Pancreas (tissue), 10 donors: ENCODE measurements around the gene PRR16. TPM values are rescaled to one million over a fixed set of nuclear protein-coding genes. Genes with fewer than 3 reads are reported as not detected.

Experiments
- ATAC-seq, 4 donors: fragments of 200-7000 bp; cut with Tn5 transposase; one replicate each; pipeline versions ENCODE4 v1.8.0 to v1.9.1; 2020; ENCODE audit warnings: mild to moderate bottlenecking in 4 of 4, moderate library complexity in 4 of 4
- DNase-seq, 6 donors: peaks; one replicate each; pipeline ENCODE4 v3.0.0-alpha.2; 2020
- FAIRE-seq: peaks from 2 replicates; lab custom pipeline; 2012; peaks lifted over from hg19 to GRCh38; lab: Jason Lieb, UNC
- H3K27ac ChIP-seq, 4 donors: fragments of 200-600 bp; sonication (generic); 1 replicate in 3 of 4; 2 replicates in 1 of 4; pipeline versions ENCODE4 v1.5.0 to v1.8.0; 2020
- H3K27me3 ChIP-seq, 4 donors: fragments of 200-600 bp; one replicate each; pipeline ENCODE4 v1.8.0; 2021
- H3K36me3 ChIP-seq, 3 donors: fragments of 200-600 bp; sonication (generic) in 1 of 3; one replicate each; pipeline versions ENCODE4 v1.5.0 to v1.8.0; 2020 to 2021
- H3K4me1 ChIP-seq, 3 donors: fragments of 200-600 bp; one replicate each; pipeline ENCODE4 v1.8.0; 2021
- H3K4me3 ChIP-seq, 4 donors: fragments of 200-600 bp; sonication (generic) in 2 of 4; one replicate each; pipeline versions ENCODE4 v1.5.0 to v1.8.0; 2020 to 2021
- H3K9me3 ChIP-seq, 4 donors: fragments of 200-600 bp; one replicate each; pipeline ENCODE4 v1.8.0; 2021
- WGBS, 2 donors: extraction: QIAGEN DNeasy Blood & Tissue Kit; methylation state at CpG; one replicate each; pipeline ENCODE4 v1.1.7; 2013; 5-methylcytosine and 5-hydroxymethylcytosine counted together
- intact Hi-C, 3 donors: fragments of 100-400 bp; cut with DNase I; formaldehyde crosslinking; loops; one replicate each; pipeline versions ENCODE4 v1.11.1 to v1.14.2; 2022
- polyA plus RNA-seq, 2 donors: library from polyadenylated mRNA; stranded (reverse); fragments of 200-250 nt; gene quantifications; one replicate each; pipeline ENCODE4 v1.2.3, GENCODE V29; 2013
- total RNA-seq, 6 donors: library from RNA; stranded (reverse); fragmentation: NEBNext Ultra II Directional in 4 of 6; extraction: Animal tissue kit (Norgen Biotek cat#: 25700) in 4 of 6; gene quantifications; one replicate each; pipeline versions ENCODE4 v1.2.1 to v1.2.4, GENCODE V29; 2021 to 2023
- TF ChIP-seq, protein P1 (sequence below), 4 donors: fragments of 200-600 bp; sonication (generic) in 3 of 4; IDR thresholded peaks; one replicate each; pipeline versions ENCODE4 v1.5.0 to v1.8.0; 2021; ENCODE audit warnings: antibody characterized with exemption in 4 of 4
- donor health status: healthy with polysubstance abuse.
- donor health status: DM: no; HTN: no; CAD: no; lungs with moderate emphysema.
- donor health status: DM: no; HTN: no; CAD: no.
- donor health status: control.
- donor health status: control.
- donor health status: Bipolar disorder and iron deficiency.
- donor health status: DM: yes; HTN: yes; CAD: no.
- donor health status: DM: no; HTN: no; CAD: no.
- donor health status: DM: no; HTN: no; CAD: no.
- donor health status: DM: yes; HTN: yes; CAD: no.

The PRR16 gene
- total and polyA plus RNA-seq, 8 donors: 0.19 to 2.5 (median 0.56) TPM

DNA sequence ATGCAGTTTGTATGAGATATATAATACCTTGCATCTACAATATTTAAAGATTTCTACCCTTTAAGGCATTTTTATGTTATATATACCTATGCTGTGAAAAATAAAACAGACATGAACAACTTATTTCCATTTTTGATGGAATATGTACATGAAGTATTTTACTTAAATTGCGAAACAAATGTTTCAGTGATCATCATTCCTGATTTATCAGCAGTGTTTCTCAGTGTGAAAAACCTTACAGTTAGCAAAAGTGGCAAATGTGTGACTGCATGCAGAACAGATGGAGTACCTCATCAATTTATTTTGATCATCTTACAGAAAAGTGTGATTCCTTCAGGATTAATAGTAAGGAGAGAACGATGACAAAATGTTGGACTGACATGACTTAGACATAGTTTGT lies 43.1 kb downstream of the PRR16 start:
- no peaks in the 10 kb centered on the region for H3K9me3 ChIP-seq
- TF ChIP-seq, protein P1, sequence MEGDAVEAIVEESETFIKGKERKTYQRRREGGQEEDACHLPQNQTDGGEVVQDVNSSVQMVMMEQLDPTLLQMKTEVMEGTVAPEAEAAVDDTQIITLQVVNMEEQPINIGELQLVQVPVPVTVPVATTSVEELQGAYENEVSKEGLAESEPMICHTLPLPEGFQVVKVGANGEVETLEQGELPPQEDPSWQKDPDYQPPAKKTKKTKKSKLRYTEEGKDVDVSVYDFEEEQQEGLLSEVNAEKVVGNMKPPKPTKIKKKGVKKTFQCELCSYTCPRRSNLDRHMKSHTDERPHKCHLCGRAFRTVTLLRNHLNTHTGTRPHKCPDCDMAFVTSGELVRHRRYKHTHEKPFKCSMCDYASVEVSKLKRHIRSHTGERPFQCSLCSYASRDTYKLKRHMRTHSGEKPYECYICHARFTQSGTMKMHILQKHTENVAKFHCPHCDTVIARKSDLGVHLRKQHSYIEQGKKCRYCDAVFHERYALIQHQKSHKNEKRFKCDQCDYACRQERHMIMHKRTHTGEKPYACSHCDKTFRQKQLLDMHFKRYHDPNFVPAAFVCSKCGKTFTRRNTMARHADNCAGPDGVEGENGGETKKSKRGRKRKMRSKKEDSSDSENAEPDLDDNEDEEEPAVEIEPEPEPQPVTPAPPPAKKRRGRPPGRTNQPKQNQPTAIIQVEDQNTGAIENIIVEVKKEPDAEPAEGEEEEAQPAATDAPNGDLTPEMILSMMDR (IDR thresholded peaks at IDR 0.05): no peak
- DNase-seq: no peak

DNA sequence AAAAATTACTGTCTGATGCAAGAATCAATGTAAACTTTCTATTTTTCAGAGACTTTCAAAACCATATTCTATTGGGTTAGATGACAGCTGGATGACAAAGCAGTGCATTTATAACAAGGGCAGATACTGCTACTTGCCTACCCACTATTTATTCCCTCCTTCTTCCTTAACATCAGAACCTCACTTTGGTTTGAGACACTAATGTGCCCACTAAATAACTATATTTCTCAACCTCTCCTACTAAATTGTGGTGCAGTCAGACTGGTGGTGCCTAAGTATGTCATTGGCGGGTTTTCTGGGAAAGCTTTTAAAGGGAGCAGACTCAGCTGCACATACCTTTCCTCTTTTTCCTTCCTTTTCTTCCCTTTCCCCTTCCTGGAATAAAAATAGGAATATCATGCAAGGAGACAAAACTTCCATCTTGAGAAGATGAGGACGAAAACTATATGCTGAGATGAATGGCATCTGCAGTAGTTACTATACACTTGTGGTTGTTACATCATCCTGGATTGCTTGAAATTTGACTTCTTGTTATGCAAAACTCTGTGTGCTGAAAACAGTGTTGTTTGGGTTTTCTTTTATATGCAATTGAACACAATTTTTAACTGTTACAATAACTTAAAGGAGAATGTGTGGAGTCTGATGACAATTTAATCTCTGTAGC lies 43.8 kb downstream of the PRR16 start:
- FAIRE-seq: no peak

More for the DNA sequence above, 43.1 kb downstream of the PRR16 start:
- Histone ChIP-seq H3K4me3 (no peak overlapping the region), H3K36me3 (no peaks in the 10 kb centered on the region), H3K27me3 (no peaks in the 10 kb centered on the region), H3K4me1 (no peaks in the 10 kb centered on the region), H3K27ac (no peak overlapping the region)
- ATAC-seq: no peak
- no peak for FAIRE-seq
- 66 to 71% methylated on average over 2 of the region's 2 CpGs for WGBS, 2 donors
- intact Hi-C loops: no loop called here

DNA sequence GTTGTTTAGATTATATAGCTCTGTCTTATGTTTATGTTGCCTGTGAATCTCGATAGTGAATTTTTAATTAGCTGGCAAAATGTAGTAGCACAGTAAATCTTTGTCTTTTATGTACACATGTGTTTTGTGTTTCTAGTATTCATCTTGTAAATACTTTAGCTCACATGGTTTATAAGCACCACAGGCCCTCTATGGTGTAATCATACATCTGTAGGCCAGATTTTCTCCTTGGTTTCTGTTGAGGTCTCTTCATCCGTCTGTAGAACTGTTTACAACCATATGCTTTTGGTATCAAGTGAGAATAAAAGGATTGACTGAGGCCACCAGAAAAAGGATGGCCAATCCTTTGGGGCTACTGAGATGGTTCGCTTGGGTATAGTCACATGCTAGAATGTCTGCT lies 45.0 kb downstream of the PRR16 start:
- TF ChIP-seq, protein P1 (IDR thresholded peaks at IDR 0.05): no peak
- no peak for ATAC-seq

More for the DNA sequence above, 43.8 kb downstream of the PRR16 start:
- DNase-seq (no peak), ATAC-seq (no peak)
- WGBS, 2 donors: 51 to 66% methylated on average over 2 of the region's 2 CpGs
- TF ChIP-seq, protein P1 (IDR thresholded peaks at IDR 0.05): no peak
- intact Hi-C loops: no loop called here
- Histone ChIP-seq H3K4me3 (no peak overlapping the region), H3K4me1 (no peaks in the 10 kb centered on the region), H3K9me3 (no peaks in the 10 kb centered on the region), H3K27ac (no peak overlapping the region), H3K36me3 (no peaks in the 10 kb centered on the region), H3K27me3 (no peaks in the 10 kb centered on the region)

DNA sequence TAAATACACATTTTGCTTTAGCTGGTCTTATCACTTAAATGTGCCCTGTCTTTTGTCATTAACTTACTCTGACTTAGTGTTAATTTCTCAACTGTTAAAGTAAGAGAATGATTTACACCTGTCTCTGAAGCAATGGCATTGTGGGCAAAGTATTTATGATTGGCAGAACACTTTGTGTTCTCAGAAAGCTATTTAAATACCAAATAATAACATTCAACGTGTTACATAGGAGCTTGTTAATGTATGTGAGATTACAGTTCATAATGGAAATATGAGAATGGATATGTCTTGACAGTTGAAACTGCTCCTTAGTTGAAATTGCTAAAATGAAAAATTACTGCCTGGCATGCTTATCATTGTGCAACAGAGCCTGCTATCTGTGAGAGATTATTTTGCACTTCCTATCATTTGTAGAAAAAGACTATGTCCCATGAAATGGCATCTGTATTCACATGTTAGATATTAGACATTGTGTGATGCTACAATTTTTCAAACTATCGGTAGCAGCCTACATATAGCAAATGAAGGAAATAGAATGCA lies 46.1 kb downstream of the PRR16 start:
- TF ChIP-seq, protein P1 (IDR thresholded peaks at IDR 0.05): no peak
- no peaks in the 10 kb centered on the region for H3K9me3 ChIP-seq
- no peak overlapping the region for H3K4me3 ChIP-seq
- no peaks in the 10 kb centered on the region for H3K27me3 ChIP-seq
- no peak overlapping the region for H3K27ac ChIP-seq
- FAIRE-seq (no peak), ATAC-seq (no peak), DNase-seq (no peak)
- 48 to 52% methylated on average over 2 of the region's 2 CpGs for WGBS, 2 donors
- no peaks in the 10 kb centered on the region for H3K4me1 ChIP-seq
- no peaks in the 10 kb centered on the region for H3K36me3 ChIP-seq
- intact Hi-C loops: no loop called here

More for the DNA sequence above, 45.0 kb downstream of the PRR16 start:
- FAIRE-seq: no peak
- H3K36me3 ChIP-seq: no peaks in the 10 kb centered on the region
- WGBS, 2 donors: 67 to 74% methylated on average over 3 of the region's 3 CpGs
- H3K4me1 ChIP-seq: no peaks in the 10 kb centered on the region
- H3K27ac ChIP-seq: no peak overlapping the region
- intact Hi-C loops: no loop called here
- no peaks in the 10 kb centered on the region for H3K9me3 ChIP-seq
- H3K27me3 ChIP-seq: no peaks in the 10 kb centered on the region
- H3K4me3 ChIP-seq: no peak overlapping the region
- DNase-seq: no peak
